Renal cortex interstitium (tissue), 11 donors: ENCODE results near the gene PBX4. TPM values are rescaled to one million over a fixed set of nuclear protein-coding genes. Genes with fewer than 3 reads are reported as not detected.
"Not testable (repeated sequence)": the region's sequence is repeated elsewhere in the genome, so short reads cannot be mapped to it uniquely, and the experiment has no call there.

Experiments used
- DNase-seq, 11 donors: peaks; one replicate each; pipeline ENCODE4 v3.0.0-alpha.2; 2013; ENCODE audit warnings: low read depth in 9 of 11, low spot score in 4 of 11; ENCODE audit errors: extremely low read depth in 1 of 11
- polyA plus RNA-seq, 3 donors: library from polyadenylated mRNA; unstranded; fragments of 120-200 nt; gene quantifications; one replicate each; pipeline ENCODE4 v1.2.1, GENCODE V29; 2013; ENCODE audit not compliant: insufficient read length in 3 of 3

The PBX4 gene
- polyA plus RNA-seq, 3 donors, result 2.6 to 9.1 (median 4.0) TPM

DNA sequence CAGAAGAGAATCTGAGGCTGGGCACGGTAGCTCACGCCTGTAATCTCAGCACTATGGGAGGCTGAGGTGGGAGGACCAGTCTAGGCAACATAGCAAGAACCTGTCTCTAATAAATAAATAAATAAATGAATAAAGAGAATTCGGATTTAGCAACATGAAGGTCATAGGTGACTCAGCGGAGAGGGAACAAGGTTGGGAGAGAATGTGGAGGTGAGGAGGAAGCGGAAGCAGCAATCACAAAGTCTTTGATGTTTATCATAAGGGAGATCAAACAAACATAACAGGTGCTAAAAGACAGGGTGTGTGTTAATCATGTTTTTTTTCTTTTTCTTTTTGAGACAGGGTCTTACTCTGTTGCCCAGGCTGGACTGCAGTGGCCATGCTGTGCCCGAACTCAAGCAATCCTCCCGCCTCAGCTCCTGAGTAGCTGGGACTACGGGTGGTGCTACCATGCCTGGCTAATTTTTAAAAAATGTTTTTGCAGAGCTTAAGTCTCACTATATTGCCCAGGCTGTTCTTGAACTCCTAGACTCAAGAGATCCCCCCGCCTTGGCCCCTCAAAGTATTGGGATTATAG lies 16.3 kb downstream of the PBX4 start:
- DNase-seq, result no peak

GRCh38 chr19:19600793-19601330 lies 17.6 kb downstream of the PBX4 start:
- DNase-seq, result no peak

DNA sequence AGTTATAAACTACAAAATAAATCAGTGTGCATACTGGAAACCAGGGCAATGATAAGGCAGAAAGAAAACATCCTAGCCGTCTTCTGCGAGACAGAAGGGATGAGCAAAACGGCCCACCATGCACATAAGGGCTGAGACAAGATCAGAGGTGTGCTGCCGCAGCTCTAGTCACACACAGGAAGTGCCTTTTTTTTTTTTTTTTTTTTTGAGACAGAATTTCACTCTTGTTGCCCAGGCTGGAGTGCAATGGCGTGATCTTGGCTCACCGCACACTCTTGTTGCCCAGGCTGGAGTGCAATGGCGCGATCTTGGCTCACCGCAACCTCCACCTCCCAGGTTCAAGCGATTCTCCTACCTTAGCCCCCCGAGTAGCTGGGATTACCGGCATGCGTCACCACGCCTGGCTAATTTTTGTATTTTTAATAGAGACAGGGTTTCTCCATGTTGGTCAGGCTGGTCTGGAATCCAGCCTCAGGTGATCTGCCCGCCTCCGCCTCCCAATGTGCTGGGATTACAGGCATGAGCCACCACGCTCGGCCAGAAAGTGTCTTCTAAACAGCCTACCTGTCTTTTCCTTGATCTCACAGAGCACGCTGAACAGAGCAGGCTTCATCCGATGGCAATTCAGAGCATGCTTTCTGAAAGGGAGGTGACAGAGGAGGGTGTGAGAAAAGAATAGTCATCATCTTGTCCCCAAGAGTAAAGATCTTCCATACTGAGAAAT lies 19.6 kb downstream of the PBX4 start:
- DNase-seq, result not testable (repeated sequence)

GRCh38 chr19:19597809-19598306 lies 20.6 kb downstream of the PBX4 start:
- no peak for DNase-seq

- no peak for DNase-seq
These were observed 23.3 kb downstream of the PBX4 start for GRCh38 chr19:19595171-19595701.

GRCh38 chr19:19594381-19594780 lies 24.1 kb downstream of the PBX4 start:
- no peak for DNase-seq

DNA sequence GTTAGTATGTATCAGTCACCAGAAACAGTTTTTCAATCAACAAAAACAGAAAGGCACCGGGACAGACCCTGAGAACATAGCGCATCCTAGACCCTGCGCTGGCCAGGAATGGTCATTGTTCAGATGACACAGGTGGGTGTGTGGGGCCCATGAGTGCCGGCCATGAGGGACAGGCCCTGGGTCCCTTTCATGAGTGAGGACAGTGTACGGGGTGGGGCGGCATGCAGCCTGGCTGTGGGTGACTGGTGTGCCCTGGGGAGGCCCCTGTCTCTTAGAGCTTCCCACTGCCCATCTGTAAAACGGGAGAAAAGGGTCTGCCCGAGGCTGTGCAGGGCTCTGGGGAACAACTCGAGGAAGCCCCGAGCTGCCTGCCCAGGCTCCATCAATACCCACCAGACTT lies 25.8 kb downstream of the PBX4 start:
- DNase-seq, result no peak

- peak in 2 of 11 donors; percentile 16 to 20 for DNase-seq
These were observed 27.2 kb downstream of the PBX4 start for GRCh38 chr19:19591133-19591825.

GRCh38 chr19:19588546-19588945 lies 29.9 kb downstream of the PBX4 start:
- no peak for DNase-seq

DNA sequence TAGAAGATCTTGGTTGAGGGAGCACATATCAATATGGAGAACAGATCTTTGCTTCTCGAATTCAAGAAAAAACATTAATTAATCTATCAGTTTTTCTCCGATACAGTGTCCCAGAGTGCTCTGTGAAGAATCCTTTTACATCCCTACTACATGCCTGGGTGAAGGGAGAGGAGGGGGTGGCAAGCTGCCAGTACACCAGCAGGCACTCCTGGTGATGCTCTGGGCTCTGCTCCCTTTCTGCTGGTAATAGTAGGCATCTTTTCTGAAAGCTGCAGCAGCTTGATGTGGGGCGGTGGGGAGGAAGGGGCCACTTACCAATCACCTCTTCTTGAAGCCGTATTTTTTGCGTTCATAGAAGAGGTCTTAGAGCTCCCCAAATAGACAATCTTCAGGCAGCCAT lies 30.7 kb downstream of the PBX4 start:
- no peak for DNase-seq

DNA sequence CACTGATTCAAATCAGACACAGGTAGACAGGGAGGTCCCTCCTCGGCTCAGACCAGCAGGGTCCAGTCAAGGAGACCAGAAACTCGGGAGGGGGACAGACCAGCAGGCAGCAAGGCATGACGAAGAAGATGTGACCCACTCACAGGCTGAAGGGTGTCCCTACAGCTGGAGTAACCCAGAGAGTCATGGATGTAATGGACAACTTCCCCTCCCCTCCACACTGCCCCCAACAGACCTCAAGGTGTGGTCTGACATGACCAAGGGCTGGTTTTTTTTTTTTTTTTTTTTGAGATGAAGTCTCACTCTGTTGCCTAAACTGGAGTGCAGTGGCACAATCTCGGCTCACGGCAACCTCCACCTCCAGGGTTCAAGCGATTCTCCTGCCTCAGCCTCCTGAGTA lies 34.1 kb downstream of the PBX4 start:
- DNase-seq, result no peak

GRCh38 chr19:19582471-19582870 lies 36.0 kb downstream of the PBX4 start:
- no peak for DNase-seq

- no peak for DNase-seq
These were observed 37.1 kb downstream of the PBX4 start for GRCh38 chr19:19581391-19581790.

GRCh38 chr19:19580418-19580817 lies 38.1 kb downstream of the PBX4 start:
- DNase-seq, result no peak

DNA sequence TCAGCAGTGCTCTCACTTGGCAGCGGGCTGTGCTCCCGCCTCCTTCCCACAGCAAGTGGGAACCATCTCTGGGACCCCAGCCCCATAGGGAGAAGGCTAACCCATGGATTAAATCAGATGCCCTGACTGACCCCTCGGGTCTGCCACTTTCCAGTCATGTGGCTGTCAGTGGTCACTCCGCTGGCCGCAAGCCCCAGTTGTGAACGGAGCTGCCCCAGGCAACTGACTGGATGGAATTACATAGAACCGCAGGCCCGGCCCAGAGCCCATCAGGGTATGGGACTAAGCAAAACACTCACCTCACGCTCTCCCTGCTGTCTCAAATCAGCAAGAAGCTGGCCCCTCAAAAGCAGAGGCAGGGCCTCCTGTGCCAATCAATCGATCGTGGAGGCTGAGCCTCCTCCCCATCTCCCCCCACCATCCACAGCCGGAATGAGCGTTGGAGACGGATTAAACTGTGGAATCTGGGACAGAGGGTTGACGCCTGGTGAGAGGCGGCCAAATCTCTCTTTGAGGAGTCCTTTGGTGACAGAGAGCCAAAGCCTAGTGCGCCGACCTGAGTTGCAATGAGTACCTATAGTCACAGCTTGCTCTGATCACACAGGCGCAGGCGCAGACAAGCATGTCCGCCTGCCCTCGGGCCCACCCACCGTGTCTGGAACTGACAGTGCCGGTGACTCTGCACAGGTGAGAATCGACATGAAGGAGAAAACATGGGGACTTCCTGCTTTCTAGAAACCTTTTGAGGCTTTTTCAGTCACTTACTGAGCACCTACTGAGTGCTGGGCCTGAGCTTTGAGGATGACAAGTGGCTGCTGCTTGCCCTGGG lies 38.7 kb downstream of the PBX4 start:
- no peak for DNase-seq

DNA sequence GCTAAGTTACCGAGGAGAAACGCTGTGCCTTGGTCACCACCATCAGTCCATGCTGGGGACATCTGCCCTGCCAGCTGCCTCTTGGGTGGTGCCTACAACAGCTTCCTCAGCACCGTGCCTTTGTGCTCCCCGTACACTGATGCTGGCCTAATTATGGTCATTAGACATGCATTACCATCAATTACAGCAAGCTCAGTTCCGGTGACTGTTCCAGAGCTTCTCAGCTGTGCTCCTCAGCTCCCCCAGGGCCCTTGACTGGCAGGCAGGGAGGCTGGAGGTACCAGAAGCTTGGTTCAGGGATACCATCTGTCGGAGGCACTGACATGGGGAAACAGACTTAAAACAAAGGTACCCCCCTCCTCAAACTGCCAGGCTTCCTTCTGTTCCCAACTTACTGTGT lies 40.2 kb downstream of the PBX4 start:
- DNase-seq, result no peak

- DNase-seq, result no peak
These were observed 43.1 kb downstream of the PBX4 start for GRCh38 chr19:19575411-19575810.

GRCh38 chr19:19571071-19571786 lies 47.3 kb downstream of the PBX4 start:
- DNase-seq, result no peak
